ENCODE measurements around the gene CYP8B1.

The CYP8B1 gene

GRCh38 chr3:42852441-42852840 lies 23.2 kb downstream of the CYP8B1 start:
- Histone ChIP-seq H3K36me3 (ENCODE audit: insufficient read depth) (no peaks in the 10 kb centered on the region), H3K79me2 (ENCODE audit: insufficient read depth, low read depth) (no peaks in the 10 kb centered on the region), H4K20me1 (ENCODE audit: insufficient read depth) (no peaks in the 10 kb centered on the region), H3K4me1 (ENCODE audit: low read depth, poor library complexity, severe bottlenecking) (no peaks in the 10 kb centered on the region), H3K27me3 (ENCODE audit: insufficient read depth, low read depth) (no peaks in the 10 kb centered on the region), H3K27ac (no peak overlapping the region), H3K9ac (no peak overlapping the region), H3K4me2 (no peak overlapping the region), H2AFZ (ENCODE audit: low read depth) (no peak overlapping the region), H3K4me3 (IDR thresholded peaks at IDR 0.05; ENCODE audit: insufficient read depth, low read depth, low read length) (no peak overlapping the region)
- TF ChIP-seq, protein P1, sequence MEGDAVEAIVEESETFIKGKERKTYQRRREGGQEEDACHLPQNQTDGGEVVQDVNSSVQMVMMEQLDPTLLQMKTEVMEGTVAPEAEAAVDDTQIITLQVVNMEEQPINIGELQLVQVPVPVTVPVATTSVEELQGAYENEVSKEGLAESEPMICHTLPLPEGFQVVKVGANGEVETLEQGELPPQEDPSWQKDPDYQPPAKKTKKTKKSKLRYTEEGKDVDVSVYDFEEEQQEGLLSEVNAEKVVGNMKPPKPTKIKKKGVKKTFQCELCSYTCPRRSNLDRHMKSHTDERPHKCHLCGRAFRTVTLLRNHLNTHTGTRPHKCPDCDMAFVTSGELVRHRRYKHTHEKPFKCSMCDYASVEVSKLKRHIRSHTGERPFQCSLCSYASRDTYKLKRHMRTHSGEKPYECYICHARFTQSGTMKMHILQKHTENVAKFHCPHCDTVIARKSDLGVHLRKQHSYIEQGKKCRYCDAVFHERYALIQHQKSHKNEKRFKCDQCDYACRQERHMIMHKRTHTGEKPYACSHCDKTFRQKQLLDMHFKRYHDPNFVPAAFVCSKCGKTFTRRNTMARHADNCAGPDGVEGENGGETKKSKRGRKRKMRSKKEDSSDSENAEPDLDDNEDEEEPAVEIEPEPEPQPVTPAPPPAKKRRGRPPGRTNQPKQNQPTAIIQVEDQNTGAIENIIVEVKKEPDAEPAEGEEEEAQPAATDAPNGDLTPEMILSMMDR (conservative IDR thresholded peaks at IDR 0.05; ENCODE audit: low read depth, low read length), result no peak

DNA sequence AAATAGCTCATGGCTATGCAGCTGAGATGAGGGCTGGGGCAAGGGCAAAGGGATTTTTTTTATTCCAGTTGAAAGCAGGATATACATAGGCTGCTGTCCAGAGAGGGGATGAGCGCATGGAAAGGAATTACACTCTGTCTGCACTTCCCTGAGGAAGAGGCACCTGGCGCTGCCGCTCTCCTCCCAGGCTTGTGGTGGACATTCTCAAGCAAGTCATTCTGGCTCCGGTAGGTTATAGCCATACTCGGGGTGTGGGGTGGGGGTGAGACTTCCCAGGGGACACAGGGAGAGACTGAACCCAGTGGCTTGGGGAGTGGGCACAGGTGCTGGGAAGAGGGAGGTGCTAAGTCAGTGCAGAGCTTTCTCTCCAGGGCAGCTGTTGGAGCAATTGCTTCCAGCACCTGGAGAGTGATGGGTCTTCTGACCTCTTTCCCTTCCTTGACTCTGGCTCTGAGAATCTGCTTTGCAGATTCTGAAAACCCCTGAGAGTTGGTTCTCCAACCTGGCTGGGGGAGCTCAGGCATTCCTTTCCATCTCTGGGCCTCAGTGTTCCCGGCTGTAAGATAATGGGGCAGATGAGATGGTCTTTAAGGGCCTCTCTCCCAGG lies 24.3 kb downstream of the CYP8B1 start:
- H3K27ac ChIP-seq, result no peak overlapping the region
- no peaks in the 10 kb centered on the region for H4K20me1 ChIP-seq (ENCODE audit: insufficient read depth)
- no peak overlapping the region for H3K4me2 ChIP-seq
- H3K36me3 ChIP-seq (ENCODE audit: insufficient read depth), result no peaks in the 10 kb centered on the region
- no peaks in the 10 kb centered on the region for H3K4me1 ChIP-seq (ENCODE audit: low read depth, poor library complexity, severe bottlenecking)
- H3K9ac ChIP-seq, result no peak overlapping the region
- no peak overlapping the region for H3K4me3 ChIP-seq (IDR thresholded peaks at IDR 0.05; ENCODE audit: insufficient read depth, low read depth, low read length)
- H3K79me2 ChIP-seq (ENCODE audit: insufficient read depth, low read depth), result no peaks in the 10 kb centered on the region
- H2AFZ ChIP-seq (ENCODE audit: low read depth), result no peak overlapping the region
- no peaks in the 10 kb centered on the region for H3K27me3 ChIP-seq (ENCODE audit: insufficient read depth, low read depth)
- TF ChIP-seq, protein P1 (conservative IDR thresholded peaks at IDR 0.05; ENCODE audit: low read depth, low read length), result no peak

GRCh38 chr3:42850263-42850662 lies 25.4 kb downstream of the CYP8B1 start:
- Histone ChIP-seq H3K27me3 (ENCODE audit: insufficient read depth, low read depth) (no peaks in the 10 kb centered on the region), H3K4me2 (no peak overlapping the region)

DNA sequence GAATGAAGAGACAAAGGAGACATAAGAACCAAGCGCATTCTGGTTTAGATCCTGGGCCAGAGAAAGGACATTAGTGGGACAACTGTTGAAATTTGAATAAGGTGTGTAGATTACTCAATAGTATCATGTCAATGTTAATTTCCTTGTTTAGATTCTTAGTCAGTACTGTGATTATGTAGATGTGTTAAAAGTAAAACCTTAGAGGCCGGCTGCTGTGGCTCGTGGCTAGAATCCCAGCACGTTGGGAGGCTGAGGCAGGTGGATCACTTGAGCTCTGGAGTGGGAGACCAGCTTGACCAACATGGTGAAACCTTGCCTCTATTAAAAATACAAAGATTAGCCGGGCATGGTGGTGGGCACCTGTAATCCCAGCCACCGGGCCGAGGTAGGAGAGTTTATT lies 26.7 kb downstream of the CYP8B1 start:
- Histone ChIP-seq H2AFZ (ENCODE audit: low read depth) (no peak overlapping the region), H3K36me3 (ENCODE audit: insufficient read depth) (no peaks in the 10 kb centered on the region), H3K4me2 (no peak overlapping the region), H3K4me1 (ENCODE audit: low read depth, poor library complexity, severe bottlenecking) (no peaks in the 10 kb centered on the region), H3K79me2 (ENCODE audit: insufficient read depth, low read depth) (no peaks in the 10 kb centered on the region), H3K4me3 (IDR thresholded peaks at IDR 0.05; ENCODE audit: insufficient read depth, low read depth, low read length) (no peak overlapping the region), H3K9ac (no peak overlapping the region), H3K27ac (no peak overlapping the region), H3K27me3 (ENCODE audit: insufficient read depth, low read depth) (no peaks in the 10 kb centered on the region), H4K20me1 (ENCODE audit: insufficient read depth) (no peaks in the 10 kb centered on the region)
- TF ChIP-seq, protein P1 (conservative IDR thresholded peaks at IDR 0.05; ENCODE audit: low read depth, low read length), result no peak

More at GRCh38 chr3:42850263-42850662, 25.4 kb downstream of the CYP8B1 start:
- TF ChIP-seq, protein P1 (conservative IDR thresholded peaks at IDR 0.05; ENCODE audit: low read depth, low read length), result no peak
- Histone ChIP-seq H3K79me2 (ENCODE audit: insufficient read depth, low read depth) (no peaks in the 10 kb centered on the region), H3K4me1 (ENCODE audit: low read depth, poor library complexity, severe bottlenecking) (no peaks in the 10 kb centered on the region), H2AFZ (ENCODE audit: low read depth) (no peak overlapping the region), H3K4me3 (IDR thresholded peaks at IDR 0.05; ENCODE audit: insufficient read depth, low read depth, low read length) (no peak overlapping the region), H4K20me1 (ENCODE audit: insufficient read depth) (no peaks in the 10 kb centered on the region), H3K27ac (no peak overlapping the region), H3K9ac (no peak overlapping the region), H3K36me3 (ENCODE audit: insufficient read depth) (no peaks in the 10 kb centered on the region)
